ENCODE results near the gene MCMBP. TPM values are rescaled to one million over a fixed set of nuclear protein-coding genes. Genes with fewer than 3 reads are reported as not detected.

MCMBP gene
- total and polyA plus RNA-seq, 8 donors = 40.6 to 66.5 (median 61.4) TPM

- Histone ChIP-seq H3K27ac (no peak overlapping the region), H3K36me3 (peaks cover 0 to 91% of the 10 kb centered on the region in 2 donors), H3K4me1 (peaks cover 0 to 42% of the 10 kb centered on the region in 2 donors), H3K4me3 (no peak overlapping the region), H3K9me3 (no peaks in the 10 kb centered on the region), H3K27me3 (no peaks in the 10 kb centered on the region)
- DNase-seq (no peak), ATAC-seq (no peak)
- TF ChIP-seq CTCF (IDR thresholded peaks at IDR 0.05) = no peak
- intact Hi-C loops (cut with DNase I) = no loop called here
Measured at GRCh38 chr10:119849031-119849789, 23.4 kb downstream of the MCMBP start.

- intact Hi-C loops (cut with DNase I) = no loop called here
- Histone ChIP-seq H3K27me3 (no peaks in the 10 kb centered on the region), H3K4me3 (no peak overlapping the region), H3K27ac (peak overlapping the region in 1 of 2 donors; percentile 51), H3K9me3 (no peaks in the 10 kb centered on the region), H3K36me3 (peaks cover 0 to 92% of the 10 kb centered on the region in 2 donors), H3K4me1 (peaks cover 0 to 36% of the 10 kb centered on the region in 2 donors)
- no peak for ATAC-seq
- TF ChIP-seq CTCF (IDR thresholded peaks at IDR 0.05) = no peak
- DNase-seq = no peak
Measured at GRCh38 chr10:119845656-119846055, 27.0 kb downstream of the MCMBP start.

GRCh38 chr10:119834188-119834587 is 38.5 kb downstream of the MCMBP start:
- no peaks in the 10 kb centered on the region for H3K9me3 ChIP-seq
- H3K36me3 ChIP-seq = peaks cover 6 to 100% of the 10 kb centered on the region in 2 donors
- no peak overlapping the region for H3K4me3 ChIP-seq
- H3K27ac ChIP-seq = no peak overlapping the region
- H3K4me1 ChIP-seq = no peaks in the 10 kb centered on the region
- DNase-seq (no peak), ATAC-seq (no peak)
- intact Hi-C loops (cut with DNase I) = no loop called here
- H3K27me3 ChIP-seq = no peaks in the 10 kb centered on the region
- no peak for TF ChIP-seq CTCF (IDR thresholded peaks at IDR 0.05)

GRCh38 chr10:119832951-119833350 is 39.7 kb downstream of the MCMBP start:
- intact Hi-C loops (cut with DNase I) = no loop called here
- no peak for DNase-seq
- H3K36me3 ChIP-seq = peaks cover 6 to 100% of the 10 kb centered on the region in 2 donors
- no peaks in the 10 kb centered on the region for H3K27me3 ChIP-seq
- TF ChIP-seq CTCF (IDR thresholded peaks at IDR 0.05) = no peak
- H3K4me1 ChIP-seq = no peaks in the 10 kb centered on the region
- H3K4me3 ChIP-seq = no peak overlapping the region
- H3K27ac ChIP-seq = no peak overlapping the region
- ATAC-seq = no peak
- no peaks in the 10 kb centered on the region for H3K9me3 ChIP-seq

- ATAC-seq (no peak), DNase-seq (no peak)
- Histone ChIP-seq H3K4me3 (no peak overlapping the region), H3K9me3 (no peaks in the 10 kb centered on the region), H3K27me3 (no peaks in the 10 kb centered on the region), H3K4me1 (no peaks in the 10 kb centered on the region), H3K27ac (no peak overlapping the region), H3K36me3 (peaks cover 6 to 100% of the 10 kb centered on the region in 2 donors)
- no peak for TF ChIP-seq CTCF (IDR thresholded peaks at IDR 0.05)
- intact Hi-C loops (cut with DNase I) = no loop called here
Measured at GRCh38 chr10:119831656-119832055, 41.0 kb downstream of the MCMBP start.
